ENCODE data around the gene SPI1. TPM values are rescaled to one million over a fixed set of nuclear protein-coding genes. Genes with fewer than 3 reads are reported as not detected.

The SPI1 gene
- polyA plus RNA-seq, 1 donor (not counting 4 experiments of a cell fraction or from before 2014, with no cell fraction given) = not detected

DNA sequence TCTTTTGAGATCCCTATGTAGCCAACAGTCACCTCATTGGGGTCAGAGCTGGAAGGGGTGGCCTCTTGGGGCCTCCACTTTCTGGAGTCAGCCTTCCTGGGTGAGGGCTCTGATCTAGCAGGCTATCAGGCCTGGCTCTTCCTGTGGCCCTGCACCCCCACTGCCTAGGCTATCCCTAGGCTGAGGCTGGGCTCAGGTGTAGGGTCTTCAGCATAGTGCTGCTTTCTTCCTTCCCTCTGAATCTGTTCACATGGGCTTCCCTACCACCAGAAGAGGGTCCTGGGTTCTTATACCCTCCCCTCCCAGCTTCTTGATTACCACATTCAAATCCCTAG lies 456 bp upstream of the SPI1 start:
- Histone ChIP-seq H2AFZ (ENCODE audit: control insufficient read depth, low read length) (no peak overlapping the region), H3K27me3 (ENCODE audit: control insufficient read depth, extremely low read depth, insufficient read depth, low read length) (no peaks in the 10 kb centered on the region), H4K20me1 (ENCODE audit: control insufficient read depth, extremely low read depth, insufficient read depth, low read length) (no peaks in the 10 kb centered on the region), H3K79me2 (ENCODE audit: control insufficient read depth, insufficient read depth, low read length) (no peaks in the 10 kb centered on the region), H3K36me3 (ENCODE audit: control insufficient read depth in 2 of 2, extremely low read depth in 1 of 2, insufficient read depth in 2 of 2, low read length in 2 of 2) (no peaks in the 10 kb centered on the region), H3K9me3 (ENCODE audit: control insufficient read depth, low read depth, low read length) (no peaks in the 10 kb centered on the region), H3K4me1 (ENCODE audit: control insufficient read depth, extremely low read depth, insufficient read depth, low read length) (peaks cover 6% of the 10 kb centered on the region), H3K4me3 (ENCODE audit: control insufficient read depth in 2 of 3, extremely low read depth in 1 of 3, insufficient read depth in 2 of 3, low read depth in 1 of 3, low read length in 3 of 3) (no peak overlapping the region), H3K9me1 (ENCODE audit: control insufficient read depth, extremely low read depth, insufficient read depth, low read length) (no peaks in the 10 kb centered on the region), H3K27ac (ENCODE audit: control insufficient read depth, insufficient read depth, low read length) (no peak overlapping the region), H3K4me2 (ENCODE audit: control insufficient read depth, extremely low read depth, insufficient read depth, low read depth, low read length) (no peak overlapping the region), H3K9ac (ENCODE audit: control insufficient read depth, extremely low read depth, insufficient read depth, low read length) (no peak overlapping the region)
- dilution Hi-C loops (cut with MboI; ENCODE audit: extremely low pct_ligation_motif_present, low sequenced_read_pairs) = no loop called here
- FAIRE-seq (no peak), DNase-seq (ENCODE audit: low read depth, low spot score) (no peak)
- TF ChIP-seq, protein P1, sequence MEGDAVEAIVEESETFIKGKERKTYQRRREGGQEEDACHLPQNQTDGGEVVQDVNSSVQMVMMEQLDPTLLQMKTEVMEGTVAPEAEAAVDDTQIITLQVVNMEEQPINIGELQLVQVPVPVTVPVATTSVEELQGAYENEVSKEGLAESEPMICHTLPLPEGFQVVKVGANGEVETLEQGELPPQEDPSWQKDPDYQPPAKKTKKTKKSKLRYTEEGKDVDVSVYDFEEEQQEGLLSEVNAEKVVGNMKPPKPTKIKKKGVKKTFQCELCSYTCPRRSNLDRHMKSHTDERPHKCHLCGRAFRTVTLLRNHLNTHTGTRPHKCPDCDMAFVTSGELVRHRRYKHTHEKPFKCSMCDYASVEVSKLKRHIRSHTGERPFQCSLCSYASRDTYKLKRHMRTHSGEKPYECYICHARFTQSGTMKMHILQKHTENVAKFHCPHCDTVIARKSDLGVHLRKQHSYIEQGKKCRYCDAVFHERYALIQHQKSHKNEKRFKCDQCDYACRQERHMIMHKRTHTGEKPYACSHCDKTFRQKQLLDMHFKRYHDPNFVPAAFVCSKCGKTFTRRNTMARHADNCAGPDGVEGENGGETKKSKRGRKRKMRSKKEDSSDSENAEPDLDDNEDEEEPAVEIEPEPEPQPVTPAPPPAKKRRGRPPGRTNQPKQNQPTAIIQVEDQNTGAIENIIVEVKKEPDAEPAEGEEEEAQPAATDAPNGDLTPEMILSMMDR (optimal IDR thresholded peaks at IDR 0.05 in 1 of 3, IDR thresholded peaks at IDR 0.05 in 1 of 3, conservative IDR thresholded peaks at IDR 0.05 in 1 of 3; ENCODE audit: extremely low read depth in 1 of 3, insufficient read depth in 2 of 3, low read length in 3 of 3) = no peak
- TF ChIP-seq EZH2 (IDR thresholded peaks at IDR 0.05; ENCODE audit: low read length) = no peak

DNA sequence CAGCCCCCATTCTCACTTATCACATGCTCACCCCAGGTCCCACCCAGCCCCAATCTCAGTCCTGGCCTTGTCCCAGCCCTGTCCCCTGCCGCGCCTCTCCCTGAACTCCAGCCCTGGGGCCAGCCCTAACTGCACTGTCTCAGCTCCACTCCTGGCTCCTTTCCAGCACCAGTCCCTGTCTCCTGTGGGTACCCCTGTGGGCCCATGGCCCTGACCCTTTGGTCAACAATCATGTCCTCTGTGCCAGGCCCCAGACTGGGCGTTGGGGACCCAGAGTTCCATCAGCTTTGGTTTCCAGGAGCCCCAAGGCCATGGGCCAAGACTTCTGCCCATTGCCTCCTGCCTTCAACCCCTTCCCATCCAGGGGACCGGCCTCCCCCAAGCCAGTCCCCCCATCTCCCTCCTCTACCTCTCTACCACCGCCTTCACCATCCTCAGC lies 757 bp downstream of the SPI1 start:
- no peak overlapping the region for H3K4me3 ChIP-seq (ENCODE audit: control insufficient read depth in 2 of 3, extremely low read depth in 1 of 3, insufficient read depth in 2 of 3, low read depth in 1 of 3, low read length in 3 of 3)
- no peak overlapping the region for H3K9ac ChIP-seq (ENCODE audit: control insufficient read depth, extremely low read depth, insufficient read depth, low read length)
- FAIRE-seq (no peak), DNase-seq (ENCODE audit: low read depth, low spot score) (no peak)
- no peaks in the 10 kb centered on the region for H3K27me3 ChIP-seq (ENCODE audit: control insufficient read depth, extremely low read depth, insufficient read depth, low read length)
- peaks cover 6% of the 10 kb centered on the region for H3K4me1 ChIP-seq (ENCODE audit: control insufficient read depth, extremely low read depth, insufficient read depth, low read length)
- H3K9me3 ChIP-seq (ENCODE audit: control insufficient read depth, low read depth, low read length) = no peaks in the 10 kb centered on the region
- no peaks in the 10 kb centered on the region for H4K20me1 ChIP-seq (ENCODE audit: control insufficient read depth, extremely low read depth, insufficient read depth, low read length)
- no peak overlapping the region for H3K4me2 ChIP-seq (ENCODE audit: control insufficient read depth, extremely low read depth, insufficient read depth, low read depth, low read length)
- H2AFZ ChIP-seq (ENCODE audit: control insufficient read depth, low read length) = no peak overlapping the region
- no peaks in the 10 kb centered on the region for H3K79me2 ChIP-seq (ENCODE audit: control insufficient read depth, insufficient read depth, low read length)
- no peak overlapping the region for H3K27ac ChIP-seq (ENCODE audit: control insufficient read depth, insufficient read depth, low read length)
- H3K9me1 ChIP-seq (ENCODE audit: control insufficient read depth, extremely low read depth, insufficient read depth, low read length) = no peaks in the 10 kb centered on the region
- H3K36me3 ChIP-seq (ENCODE audit: control insufficient read depth in 2 of 2, extremely low read depth in 1 of 2, insufficient read depth in 2 of 2, low read length in 2 of 2) = no peaks in the 10 kb centered on the region
- dilution Hi-C loops (cut with MboI; ENCODE audit: extremely low pct_ligation_motif_present, low sequenced_read_pairs) = no loop called here
- no peak for TF ChIP-seq EZH2 (IDR thresholded peaks at IDR 0.05; ENCODE audit: low read length)
- TF ChIP-seq, protein P1 (optimal IDR thresholded peaks at IDR 0.05 in 1 of 3, IDR thresholded peaks at IDR 0.05 in 1 of 3, conservative IDR thresholded peaks at IDR 0.05 in 1 of 3; ENCODE audit: extremely low read depth in 1 of 3, insufficient read depth in 2 of 3, low read length in 3 of 3) = no peak

Data from keratinocyte (primary cell).